GM20000 (cell line): ENCODE results near the gene MORC1.
A peak's percentile ranks its signal among the peaks of the same experiment; 100 is the strongest.

Experiments
- DNase-seq: peaks from one replicate; pipeline ENCODE4 v3.0.0; 2012; ENCODE audit warnings: low spot score
- CTCF ChIP-seq: IDR thresholded peaks from 2 replicates; pipeline ENCODE4 v1.5.1; 2012; ENCODE audit warnings: mild to moderate bottlenecking, control low read depth; ENCODE audit errors: extremely low read depth, missing control alignments

Gene MORC1

GRCh38 chr3:108940568-108941263, 177.2 kb downstream of the MORC1 start:
- DNase-seq, result no peak
- no peak for TF ChIP-seq CTCF

- DNase-seq, result no peak
- TF ChIP-seq CTCF, result no peak
Measured at GRCh38 chr3:108940166-108940565, 177.8 kb downstream of the MORC1 start.

GRCh38 chr3:108936924-108937689, 180.8 kb downstream of the MORC1 start:
- DNase-seq, result no peak
- no peak for TF ChIP-seq CTCF

GRCh38 chr3:108931035-108931434, 186.9 kb downstream of the MORC1 start:
- TF ChIP-seq CTCF, result no peak
- no peak for DNase-seq

- TF ChIP-seq CTCF, result no peak
- no peak for DNase-seq
Measured at GRCh38 chr3:108918866-108919265, 199.1 kb downstream of the MORC1 start.

GRCh38 chr3:108914774-108915641, 202.9 kb downstream of the MORC1 start:
- DNase-seq, result peak; percentile 67
- TF ChIP-seq CTCF, result peak; percentile 70
